Ecto neural progenitor cell (in vitro differentiated cells): ENCODE measurements around the gene VPS4B.
A peak's percentile ranks its signal among the peaks of the same experiment; 100 is the strongest.
"Not testable (repeated sequence)": the region's sequence is repeated elsewhere in the genome, so short reads cannot be mapped to it uniquely, and the experiment has no call there.

Experiments
- DNase-seq: peaks from one replicate; pipeline ENCODE4 v3.0.0-alpha.2; 2018; ENCODE audit warnings: low spot score

VPS4B gene

GRCh38 chr18:63422087-63422863, at the start of gene VPS4B:
VPS4B (minus strand) TSS chr18:63422476; CDS start chr18:63422259, 217 bp downstream.
- peak; percentile 99 for DNase-seq

GRCh38 chr18:63470751-63471150, 48.5 kb upstream of the VPS4B start:
- no peak for DNase-seq

- DNase-seq: no peak
These were observed 46.3 kb upstream of the VPS4B start for GRCh38 chr18:63468575-63468974.

- DNase-seq: no peak
These were observed 45.4 kb upstream of the VPS4B start for GRCh38 chr18:63467699-63468098.

GRCh38 chr18:63465059-63465458, 42.8 kb upstream of the VPS4B start:
- DNase-seq: no peak

- DNase-seq: no peak
These were observed 42.2 kb upstream of the VPS4B start for GRCh38 chr18:63464434-63464833.

- no peak for DNase-seq
These were observed 38.1 kb upstream of the VPS4B start for GRCh38 chr18:63460414-63460813.

GRCh38 chr18:63457977-63458376, 35.7 kb upstream of the VPS4B start:
- DNase-seq: no peak

GRCh38 chr18:63454497-63454896, 32.2 kb upstream of the VPS4B start:
- no peak for DNase-seq

- not testable (repeated sequence) for DNase-seq
These were observed 30.5 kb upstream of the VPS4B start for GRCh38 chr18:63452751-63453150.

GRCh38 chr18:63451799-63452660, 29.8 kb upstream of the VPS4B start:
- DNase-seq: no peak

- no peak for DNase-seq
These were observed 27.1 kb upstream of the VPS4B start for GRCh38 chr18:63449426-63449825.

GRCh38 chr18:63447066-63447465, 24.8 kb upstream of the VPS4B start:
- DNase-seq: no peak

- no peak for DNase-seq
These were observed 24.0 kb upstream of the VPS4B start for GRCh38 chr18:63446266-63446665.

GRCh38 chr18:63445037-63445436, 22.8 kb upstream of the VPS4B start:
- no peak for DNase-seq

- DNase-seq: no peak
These were observed 22.3 kb upstream of the VPS4B start for GRCh38 chr18:63444580-63444979.

- no peak for DNase-seq
These were observed 21.6 kb upstream of the VPS4B start for GRCh38 chr18:63443829-63444228.

GRCh38 chr18:63440881-63441280, 18.6 kb upstream of the VPS4B start:
- no peak for DNase-seq

GRCh38 chr18:63440219-63440618, 17.9 kb upstream of the VPS4B start:
- DNase-seq: no peak

GRCh38 chr18:63439334-63439733, 17.1 kb upstream of the VPS4B start:
- DNase-seq: peak; percentile 61

- no peak for DNase-seq
These were observed 15.9 kb upstream of the VPS4B start for GRCh38 chr18:63438181-63438580.

GRCh38 chr18:63433334-63433866, 11.1 kb upstream of the VPS4B start:
- no peak for DNase-seq

- no peak for DNase-seq
These were observed 8.9 kb upstream of the VPS4B start for GRCh38 chr18:63431180-63431579.
